Suprapubic skin (tissue), 3 donors: ENCODE data around the gene CEP72.

Experiments used
- POLR2AphosphoS5 ChIP-seq, 3 donors: sonication (generic); formaldehyde crosslinking; IDR thresholded peaks; one replicate each; pipeline ENCODE4 v1.6.1; 2017; ENCODE audit warnings: antibody characterized with exemption in 3 of 3
- TF ChIP-seq, protein P1 (sequence below), 2 donors: fragments of 200-600 bp in 1 of 2; fragments of 450-650 bp in 1 of 2; sonication (generic) in 1 of 2; IDR thresholded peaks; one replicate each; pipeline ENCODE4 v1.5.1; 2016 to 2019; ENCODE audit warnings: antibody characterized with exemption in 2 of 2, mild to moderate bottlenecking in 1 of 2, moderate library complexity in 1 of 2

DNA sequence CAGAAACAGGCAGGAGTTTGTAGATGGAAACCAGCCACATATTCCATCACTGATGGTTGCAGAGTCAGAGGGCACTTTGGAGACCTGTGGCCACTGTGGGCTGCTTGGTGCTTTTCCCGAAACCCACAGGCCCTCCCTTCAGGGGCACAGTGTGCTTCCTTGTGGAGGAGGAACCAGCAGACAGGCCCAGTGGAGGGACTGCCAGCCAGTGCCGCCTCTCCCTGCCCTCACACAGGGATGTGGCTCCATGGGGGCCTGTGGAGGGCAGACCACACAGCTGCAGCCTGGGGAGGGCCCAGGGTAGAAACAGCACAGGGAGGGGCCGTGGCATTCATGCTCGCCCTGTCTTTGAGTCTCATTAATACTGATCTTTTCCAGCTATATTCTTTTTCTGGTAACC lies 35.2 kb downstream of the CEP72 start:
- TF ChIP-seq, protein P1, sequence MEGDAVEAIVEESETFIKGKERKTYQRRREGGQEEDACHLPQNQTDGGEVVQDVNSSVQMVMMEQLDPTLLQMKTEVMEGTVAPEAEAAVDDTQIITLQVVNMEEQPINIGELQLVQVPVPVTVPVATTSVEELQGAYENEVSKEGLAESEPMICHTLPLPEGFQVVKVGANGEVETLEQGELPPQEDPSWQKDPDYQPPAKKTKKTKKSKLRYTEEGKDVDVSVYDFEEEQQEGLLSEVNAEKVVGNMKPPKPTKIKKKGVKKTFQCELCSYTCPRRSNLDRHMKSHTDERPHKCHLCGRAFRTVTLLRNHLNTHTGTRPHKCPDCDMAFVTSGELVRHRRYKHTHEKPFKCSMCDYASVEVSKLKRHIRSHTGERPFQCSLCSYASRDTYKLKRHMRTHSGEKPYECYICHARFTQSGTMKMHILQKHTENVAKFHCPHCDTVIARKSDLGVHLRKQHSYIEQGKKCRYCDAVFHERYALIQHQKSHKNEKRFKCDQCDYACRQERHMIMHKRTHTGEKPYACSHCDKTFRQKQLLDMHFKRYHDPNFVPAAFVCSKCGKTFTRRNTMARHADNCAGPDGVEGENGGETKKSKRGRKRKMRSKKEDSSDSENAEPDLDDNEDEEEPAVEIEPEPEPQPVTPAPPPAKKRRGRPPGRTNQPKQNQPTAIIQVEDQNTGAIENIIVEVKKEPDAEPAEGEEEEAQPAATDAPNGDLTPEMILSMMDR (IDR thresholded peaks at IDR 0.05) = no peak
- no peak for TF ChIP-seq POLR2AphosphoS5 (IDR thresholded peaks at IDR 0.05)
